DOHH2 (cell line): ENCODE data around the gene SSH2.

Experiments
- EZH2phosphoT487 ChIP-seq: fragments of 200-600 bp; sonication (generic); IDR thresholded peaks from 2 replicates; pipeline ENCODE4 v1.6.1; 2017; ENCODE audit warnings: borderline replicate concordance, mild to moderate bottlenecking, antibody characterized with exemption, low read length, moderate library complexity, mixed read lengths
- TF ChIP-seq, protein P1 (sequence below): fragments of 200-600 bp; sonication (generic); IDR thresholded peaks from one replicate; pipeline ENCODE4 v1.5.1; 2014; ENCODE audit warnings: antibody characterized with exemption, mild to moderate bottlenecking, low read depth, low read length; ENCODE audit not compliant: poor library complexity, severe bottlenecking

DNA sequence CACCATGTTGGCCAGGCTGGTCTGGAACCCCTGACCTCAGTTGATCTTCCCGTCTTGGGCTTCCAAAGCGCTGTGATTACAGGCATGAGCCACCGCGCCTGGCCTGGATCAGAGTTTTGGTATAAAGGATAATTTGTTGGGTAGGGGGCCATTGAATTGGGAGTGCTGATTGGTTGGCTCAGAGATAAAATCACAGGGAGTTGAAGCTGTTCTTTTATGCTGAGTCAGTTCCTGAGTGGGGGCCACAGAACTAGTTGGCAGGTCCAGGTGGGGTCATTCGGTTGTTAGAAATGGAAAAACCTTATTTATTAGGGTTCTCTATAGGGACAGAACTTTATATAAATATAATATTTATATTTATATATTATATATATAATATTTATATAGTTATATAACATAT is 147.1 kb downstream of the SSH2 start:
- TF ChIP-seq, protein P1, sequence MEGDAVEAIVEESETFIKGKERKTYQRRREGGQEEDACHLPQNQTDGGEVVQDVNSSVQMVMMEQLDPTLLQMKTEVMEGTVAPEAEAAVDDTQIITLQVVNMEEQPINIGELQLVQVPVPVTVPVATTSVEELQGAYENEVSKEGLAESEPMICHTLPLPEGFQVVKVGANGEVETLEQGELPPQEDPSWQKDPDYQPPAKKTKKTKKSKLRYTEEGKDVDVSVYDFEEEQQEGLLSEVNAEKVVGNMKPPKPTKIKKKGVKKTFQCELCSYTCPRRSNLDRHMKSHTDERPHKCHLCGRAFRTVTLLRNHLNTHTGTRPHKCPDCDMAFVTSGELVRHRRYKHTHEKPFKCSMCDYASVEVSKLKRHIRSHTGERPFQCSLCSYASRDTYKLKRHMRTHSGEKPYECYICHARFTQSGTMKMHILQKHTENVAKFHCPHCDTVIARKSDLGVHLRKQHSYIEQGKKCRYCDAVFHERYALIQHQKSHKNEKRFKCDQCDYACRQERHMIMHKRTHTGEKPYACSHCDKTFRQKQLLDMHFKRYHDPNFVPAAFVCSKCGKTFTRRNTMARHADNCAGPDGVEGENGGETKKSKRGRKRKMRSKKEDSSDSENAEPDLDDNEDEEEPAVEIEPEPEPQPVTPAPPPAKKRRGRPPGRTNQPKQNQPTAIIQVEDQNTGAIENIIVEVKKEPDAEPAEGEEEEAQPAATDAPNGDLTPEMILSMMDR: no peak
- TF ChIP-seq EZH2phosphoT487: no peak
